Prostate gland (tissue), 2 donors: Measurements from ENCODE around the gene KSR2.

ENCODE experiments used
- CTCF ChIP-seq, 4 experiments: fragments of 200-600 bp in 2 of 4; fragments of 450-650 bp in 2 of 4; sonication (generic) in 2 of 4; IDR thresholded peaks; 1 replicate in 3 of 4; 2 replicates in 1 of 4; pipeline ENCODE4 v1.5.1; 2016 to 2019; ENCODE audit warnings: antibody characterized with exemption in 4 of 4, mild to moderate bottlenecking in 2 of 4, moderate library complexity in 2 of 4
- POLR2A ChIP-seq: fragments of 450-650 bp; IDR thresholded peaks from one replicate; pipeline ENCODE4 v1.6.1; 2016; ENCODE audit warnings: antibody characterized with exemption, mild to moderate bottlenecking
- POLR2AphosphoS5 ChIP-seq: sonication (generic); formaldehyde crosslinking; IDR thresholded peaks from one replicate; pipeline ENCODE4 v1.6.1; 2017; ENCODE audit warnings: antibody characterized with exemption

GRCh38 chr12:117592588-117593305, 376.0 kb downstream of the KSR2 start:
- TF ChIP-seq CTCF (IDR thresholded peaks at IDR 0.05) = no peak
- TF ChIP-seq POLR2A = no peak
- TF ChIP-seq POLR2AphosphoS5 = no peak
